Smooth muscle cell of trachea (primary cell): ENCODE results near the gene TBC1D13. TPM values are rescaled to one million over a fixed set of nuclear protein-coding genes. Genes with fewer than 3 reads are reported as not detected.

Experiments used
- total RNA-seq: library from RNA; depleted of rRNA; stranded (reverse); fragments of >200 nt; gene quantifications from 2 replicates; pipeline ENCODE4 v1.2.1, GENCODE V29; 2014

Gene TBC1D13
- 12.7 and 21.8 TPM in 2 replicates for total RNA-seq

GRCh38 chr9:128786681-128787601 is at the start of gene TBC1D13:
Gene TBC1D13 (plus strand): TSS chr9:128787253. CDS start chr9:128787354, 101 bp downstream.

DNA sequence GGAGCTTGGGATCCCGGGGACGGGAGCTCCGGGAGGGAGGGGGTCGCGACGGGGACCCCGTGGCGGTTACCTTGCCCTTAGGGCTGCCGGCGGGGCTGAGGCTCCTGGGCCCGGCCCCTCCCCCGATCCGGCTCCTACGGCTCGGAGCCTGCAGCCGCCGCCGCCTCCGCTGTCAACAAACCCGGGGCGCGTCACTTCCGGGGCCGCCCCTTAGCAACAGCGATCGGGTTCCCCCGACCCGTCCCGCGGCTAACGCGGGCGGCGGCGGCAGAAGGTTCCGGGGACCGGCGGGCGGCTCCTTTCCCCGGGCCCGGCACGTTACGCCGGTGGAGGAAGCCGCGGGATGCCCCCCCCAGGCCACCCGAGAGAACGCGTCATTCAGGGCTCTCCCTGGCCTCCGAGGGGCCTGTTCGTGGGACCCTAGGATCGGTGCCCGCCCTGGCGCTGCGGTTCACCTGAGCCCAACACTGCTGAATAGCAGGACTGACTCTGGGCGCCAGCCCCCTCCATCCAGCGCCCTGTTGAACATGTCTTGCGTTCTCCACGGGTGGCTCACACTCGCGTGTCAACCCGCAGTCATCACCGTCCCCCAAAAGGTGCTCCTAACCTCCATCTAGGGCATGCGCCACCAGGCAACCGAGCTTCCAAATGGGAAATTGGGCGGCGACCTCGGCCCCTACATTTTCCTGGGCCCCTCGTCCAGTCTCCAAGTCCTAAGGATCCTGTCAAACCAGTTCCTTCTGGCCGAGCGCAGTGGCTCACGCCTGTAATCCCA is 15.1 kb upstream of the TBC1D13 start, which contains the start of gene ZER1:
TSS of gene ZER1 (minus strand) at position 183 of the 775 bp plus-strand sequence. CDS start 16,362 bp downstream, outside the sequence.

GRCh38 chr9:128818099-128818838 is 31.2 kb downstream of the TBC1D13 start, which contains the start of gene ENDOG:
Gene ENDOG (plus strand): TSS chr9:128818500. CDS start chr9:128818685, 185 bp downstream.

DNA sequence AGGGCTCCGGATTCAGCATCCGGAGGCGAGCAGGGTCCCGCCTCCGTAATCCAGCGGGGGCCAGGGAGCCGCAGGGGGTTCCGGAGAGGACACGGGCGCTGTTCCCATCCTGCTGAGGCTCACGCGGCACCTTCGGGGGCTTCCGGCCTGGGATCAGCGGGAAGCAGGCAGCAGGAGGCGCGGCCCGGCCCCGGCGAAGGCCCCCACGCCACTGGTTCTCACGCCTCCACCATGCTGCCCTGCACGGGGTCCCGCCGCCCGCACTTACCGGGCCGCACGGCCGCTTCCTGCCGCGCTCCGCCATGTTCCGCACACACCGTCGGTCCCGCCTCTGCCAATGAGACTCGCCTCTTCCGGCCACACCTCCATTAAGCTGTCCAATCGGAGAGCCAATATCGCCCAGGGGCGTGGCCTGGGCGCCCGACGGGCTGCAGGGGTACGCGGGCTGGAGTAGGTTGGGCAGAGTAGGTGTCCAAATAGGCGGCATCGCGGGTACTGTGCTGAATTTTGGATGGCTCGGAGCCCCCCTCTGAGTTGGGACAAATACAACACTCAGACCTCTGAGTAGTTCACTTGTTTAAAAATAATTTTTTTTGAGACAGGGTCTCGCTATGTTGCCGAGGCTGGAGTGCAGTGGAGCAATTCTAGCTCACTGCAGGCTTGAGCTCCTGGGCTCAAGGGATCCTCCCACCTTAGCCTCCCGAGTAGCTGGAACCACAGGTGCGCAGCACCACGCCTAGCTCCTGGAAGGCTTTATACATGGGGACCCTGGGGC is 42.6 kb downstream of the TBC1D13 start, which contains the start of gene SPOUT1:
TSS of gene SPOUT1 (minus strand) at position 318 of the 775 bp plus-strand sequence. CDS start at position 304, 14 bp downstream.

Other genes with a start within 250 kb of the TBC1D13 start
- 381 and 452 TPM in 2 replicates for gene SPTAN1, start 234.7 kb upstream of the TBC1D13 start, total RNA-seq
- 52.9 and 79.4 TPM in 2 replicates for gene DYNC2I2, start 130.4 kb upstream of the TBC1D13 start, total RNA-seq
- gene SET, start 98.0 kb upstream of the TBC1D13 start, total RNA-seq = 305 and 552 TPM in 2 replicates
- gene PKN3, start 84.8 kb upstream of the TBC1D13 start, total RNA-seq = 1.9 and 2.3 TPM in 2 replicates
- gene ZDHHC12, start 63.1 kb upstream of the TBC1D13 start, total RNA-seq = 44.8 and 51.5 TPM in 2 replicates
- 29.5 and 52.4 TPM in 2 replicates for gene ZER1, start 15.3 kb upstream of the TBC1D13 start, total RNA-seq
- 20.4 and 22.0 TPM in 2 replicates for gene ENDOG, start 31.2 kb downstream of the TBC1D13 start, total RNA-seq
- 17.9 and 22.0 TPM in 2 replicates for gene SPOUT1, start 42.5 kb downstream of the TBC1D13 start, total RNA-seq
- gene KYAT1, start 94.7 kb downstream of the TBC1D13 start, total RNA-seq = 9.1 and 13.7 TPM in 2 replicates
- gene LRRC8A, start 94.9 kb downstream of the TBC1D13 start, total RNA-seq = 29.1 and 44.0 TPM in 2 replicates
- gene PHYHD1, start 133.7 kb downstream of the TBC1D13 start, total RNA-seq = 16.1 and 18.7 TPM in 2 replicates
- gene DOLK, start 160.3 kb downstream of the TBC1D13 start, total RNA-seq = 28.2 and 40.9 TPM in 2 replicates
- 38.5 and 43.5 TPM in 2 replicates for gene NUP188, start 160.4 kb downstream of the TBC1D13 start, total RNA-seq
- 63.9 and 83.7 TPM in 2 replicates for gene SH3GLB2, start 241.1 kb downstream of the TBC1D13 start, total RNA-seq
- 30.7 and 42.8 TPM in 2 replicates for gene MIGA2, start 249.4 kb downstream of the TBC1D13 start, total RNA-seq